ENCODE results near the gene SLC5A2.
A peak's percentile ranks its signal among the peaks of the same experiment; 100 is the strongest.

Gene SLC5A2

DNA sequence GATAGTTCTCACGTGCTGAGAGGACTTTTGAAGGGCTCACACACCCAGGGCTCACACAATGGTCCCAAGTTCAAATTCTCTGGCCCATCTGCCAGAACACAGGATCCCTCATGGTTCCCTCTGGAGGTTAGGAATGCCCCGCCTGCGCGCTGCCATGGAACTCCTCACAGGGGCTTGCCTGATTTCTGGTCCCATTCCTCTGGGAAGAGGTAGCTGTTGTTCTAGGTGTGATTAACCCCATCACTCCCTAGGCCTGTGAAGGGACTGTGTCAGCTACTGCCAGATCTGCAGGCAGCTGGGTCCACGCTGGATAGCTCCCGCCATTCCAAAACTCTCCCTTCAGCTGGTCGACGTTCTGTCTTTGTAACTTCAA is 25.9 kb upstream of the SLC5A2 start:
- no peak for DNase-seq (ENCODE audit: low read depth)
- TF ChIP-seq CTCF (conservative IDR thresholded peaks at IDR 0.05; ENCODE audit: low read depth, low read length), result no peak
- no peak overlapping the region for H3K4me3 ChIP-seq (ENCODE audit: low read depth, low read length)

GRCh38 chr16:31458073-31458843 is 24.7 kb upstream of the SLC5A2 start:
- H3K4me3 ChIP-seq (ENCODE audit: low read depth, low read length), result peak overlapping the region; percentile 89
- peak; percentile 48 for TF ChIP-seq CTCF (conservative IDR thresholded peaks at IDR 0.05; ENCODE audit: low read depth, low read length)
- DNase-seq (ENCODE audit: low read depth), result peak; percentile 67

- peak; percentile 99 for DNase-seq (ENCODE audit: low read depth)
- H3K4me3 ChIP-seq (ENCODE audit: low read depth, low read length), result peak within 1 kb of the TSS; percentile 89
- TF ChIP-seq CTCF (conservative IDR thresholded peaks at IDR 0.05; ENCODE audit: low read depth, low read length), result peak; percentile 59
These were observed 23.9 kb upstream of the SLC5A2 start, which contains the start of gene ARMC5 for GRCh38 chr16:31458844-31459686. ARMC5 (plus strand) TSS chr16:31459501; CDS start chr16:31459525, 24 bp downstream.

DNA sequence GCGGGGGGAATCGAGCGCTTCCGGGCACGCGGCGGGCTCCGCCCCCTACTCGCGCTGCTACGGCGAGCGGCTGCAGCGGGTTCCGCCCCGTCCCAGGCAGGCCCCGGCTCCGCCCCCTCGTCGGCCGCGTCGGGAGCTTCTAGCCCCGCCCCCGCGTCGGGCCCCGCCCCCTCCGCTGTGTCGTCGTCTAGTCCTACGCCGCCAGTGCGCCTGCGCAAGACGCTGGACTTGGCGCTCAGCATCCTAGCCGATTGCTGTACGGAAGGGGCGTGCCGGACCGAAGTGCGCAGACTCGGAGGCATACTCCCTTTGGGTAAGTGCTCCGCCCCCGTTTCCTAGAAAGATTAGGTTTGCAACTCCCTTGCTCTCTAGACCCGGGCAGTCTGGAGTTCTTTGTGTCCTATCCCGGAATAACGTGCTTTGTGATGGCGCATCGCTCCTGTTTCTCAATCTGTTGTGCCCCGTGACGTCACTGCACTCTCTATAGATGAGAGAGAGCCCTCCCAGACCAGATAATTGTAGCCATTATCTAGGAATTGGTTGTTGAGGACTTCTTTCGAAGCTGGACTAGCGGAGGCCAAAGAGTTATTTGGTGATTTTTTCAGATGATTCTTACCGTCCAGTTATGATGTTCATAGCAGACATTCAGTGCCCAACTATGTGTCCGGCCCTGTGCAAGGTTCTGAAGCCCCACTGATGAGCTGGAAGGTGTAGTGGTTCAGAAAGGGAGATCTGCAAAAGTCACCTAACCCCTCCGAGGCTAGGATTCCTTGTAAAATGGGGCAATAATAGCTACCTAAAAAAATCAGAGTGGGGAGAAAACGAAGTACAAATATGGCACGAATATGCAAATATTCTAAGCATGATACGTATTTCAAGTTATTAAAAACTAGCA is 23.0 kb upstream of the SLC5A2 start:
- H3K4me3 ChIP-seq (ENCODE audit: low read depth, low read length), result peak overlapping the region; percentile 89
- TF ChIP-seq CTCF (conservative IDR thresholded peaks at IDR 0.05; ENCODE audit: low read depth, low read length), result no peak
- DNase-seq (ENCODE audit: low read depth), result peak; percentile 99

GRCh38 chr16:31460582-31461002 is 22.3 kb upstream of the SLC5A2 start:
- peak; percentile 79 for DNase-seq (ENCODE audit: low read depth)
- TF ChIP-seq CTCF (conservative IDR thresholded peaks at IDR 0.05; ENCODE audit: low read depth, low read length), result peak; percentile 71
- H3K4me3 ChIP-seq (ENCODE audit: low read depth, low read length), result peak overlapping the region; percentile 63

DNA sequence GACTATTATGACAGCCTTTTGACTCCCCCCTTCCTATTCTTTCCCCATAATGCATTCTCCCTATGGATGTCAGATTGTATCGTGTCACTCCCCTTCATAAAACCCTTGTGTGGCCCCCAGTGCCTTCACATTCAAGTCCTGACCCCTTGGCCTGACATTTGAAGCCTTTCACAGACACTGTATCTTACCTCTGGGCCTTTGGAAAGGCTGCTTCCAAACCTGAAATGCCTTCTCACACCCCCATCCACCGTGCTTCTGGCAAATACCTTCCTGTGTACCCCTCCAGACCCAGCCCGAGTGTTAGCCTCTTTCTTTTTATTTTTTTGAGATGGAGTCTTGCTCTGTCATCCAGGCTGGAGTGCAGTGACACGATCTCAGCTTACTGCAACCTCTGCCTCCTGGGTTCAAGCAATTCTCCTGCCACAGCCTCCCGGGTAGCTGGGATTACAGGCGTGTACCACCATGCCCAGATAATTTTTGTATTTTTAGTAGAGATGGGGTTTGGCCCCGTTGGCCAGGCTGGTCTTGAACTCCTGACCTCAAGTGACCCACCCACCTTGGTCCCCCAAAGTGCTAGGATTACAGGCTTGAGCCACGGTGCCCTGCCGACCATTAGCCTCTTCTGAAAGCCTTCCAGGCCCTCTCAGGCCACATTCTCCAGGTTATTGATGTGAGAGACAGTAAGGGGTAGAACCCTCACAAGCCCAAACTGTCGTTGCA is 21.6 kb upstream of the SLC5A2 start:
- no peak for TF ChIP-seq CTCF (conservative IDR thresholded peaks at IDR 0.05; ENCODE audit: low read depth, low read length)
- H3K4me3 ChIP-seq (ENCODE audit: low read depth, low read length), result no peak overlapping the region
- DNase-seq (ENCODE audit: low read depth), result no peak

Data from choroid plexus epithelial cell (primary cell).